HG03439 (cell line): ENCODE results near the gene KLHDC8A.

Experiments
- ATAC-seq: cut with Tn5 transposase; IDR thresholded peaks from one replicate; pipeline ENCODE4 v1.9.1; 2021; ENCODE audit warnings: mild to moderate bottlenecking, moderate library complexity; ENCODE audit not compliant: unreplicated experiment

The KLHDC8A gene

GRCh38 chr1:205319081-205320018 lies 37.4 kb downstream of the KLHDC8A start:
- no peak for ATAC-seq

- ATAC-seq: no peak
These were observed 38.3 kb downstream of the KLHDC8A start for GRCh38 chr1:205318231-205318991.

GRCh38 chr1:205317311-205317917 lies 39.3 kb downstream of the KLHDC8A start:
- no peak for ATAC-seq

GRCh38 chr1:205316161-205316566 lies 40.6 kb downstream of the KLHDC8A start:
- no peak for ATAC-seq

GRCh38 chr1:205315008-205315618 lies 41.6 kb downstream of the KLHDC8A start:
- ATAC-seq: no peak

- ATAC-seq: peak; percentile 64
These were observed 43.0 kb downstream of the KLHDC8A start for GRCh38 chr1:205313563-205314308.

- no peak for ATAC-seq
These were observed 43.7 kb downstream of the KLHDC8A start for GRCh38 chr1:205312866-205313562.

GRCh38 chr1:205310976-205311704 lies 45.6 kb downstream of the KLHDC8A start:
- ATAC-seq: no peak

GRCh38 chr1:205309741-205310140 lies 47.0 kb downstream of the KLHDC8A start:
- ATAC-seq: no peak

GRCh38 chr1:205306929-205307566 lies 49.7 kb downstream of the KLHDC8A start:
- ATAC-seq: no peak

GRCh38 chr1:205304695-205305070 lies 52.0 kb downstream of the KLHDC8A start:
- no peak for ATAC-seq

- ATAC-seq: no peak
These were observed 52.6 kb downstream of the KLHDC8A start for GRCh38 chr1:205304046-205304694.

- no peak for ATAC-seq
These were observed 53.4 kb downstream of the KLHDC8A start for GRCh38 chr1:205303247-205303888.

- ATAC-seq: no peak
These were observed 54.7 kb downstream of the KLHDC8A start for GRCh38 chr1:205301842-205302588.

GRCh38 chr1:205301205-205301821 lies 55.4 kb downstream of the KLHDC8A start:
- ATAC-seq: no peak

GRCh38 chr1:205300149-205300548 lies 56.6 kb downstream of the KLHDC8A start:
- no peak for ATAC-seq
